NT2/D1 (cell line): ENCODE data around the gene CLDN12.

ENCODE experiments used
- SUZ12 ChIP-seq: IDR thresholded peaks from 2 replicates; pipeline ENCODE4 v1.6.1; 2011; ENCODE audit not compliant: insufficient read length, insufficient read depth; ENCODE audit errors: extremely low read depth
- YY1 ChIP-seq: IDR thresholded peaks from 2 replicates; pipeline ENCODE4 v1.6.1; 2011; ENCODE audit not compliant: insufficient read length, insufficient read depth
- ZNF274 ChIP-seq: IDR thresholded peaks from 2 replicates; pipeline ENCODE4 v1.6.1; 2011; ENCODE audit warnings: mild to moderate bottlenecking, low read depth, low read length

DNA sequence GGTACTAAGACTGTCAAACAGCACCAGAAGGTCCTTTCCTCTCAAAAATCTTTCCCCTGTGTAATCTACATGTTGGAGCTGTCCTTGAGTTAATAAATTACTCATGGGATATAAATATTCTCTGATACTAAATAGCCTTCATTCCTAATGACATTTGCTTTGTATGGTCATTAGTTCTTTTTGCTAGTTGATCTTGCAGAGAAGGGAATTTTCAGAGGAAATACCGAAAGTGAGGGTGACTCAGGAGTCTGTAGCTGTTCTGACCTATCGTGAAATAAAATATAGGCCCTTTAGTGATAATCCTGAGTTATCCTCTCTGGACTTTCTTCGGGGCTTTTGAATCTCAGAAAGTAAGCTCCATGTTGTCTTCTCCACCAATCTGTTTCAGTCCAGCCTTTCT lies 19.4 kb upstream of the CLDN12 start:
- TF ChIP-seq ZNF274, result no peak
- no peak for TF ChIP-seq YY1
- no peak for TF ChIP-seq SUZ12
